Skeletal muscle satellite cell (primary cell): Measurements from ENCODE around the gene POLR3K.
"Not testable (repeated sequence)": the region's sequence is repeated elsewhere in the genome, so short reads cannot be mapped to it uniquely, and the experiment has no call there.

Experiments
- H3K27me3 ChIP-seq: 2 replicates; pipeline ENCODE4 v1.7.0; 2013; ENCODE audit warnings: low read length; ENCODE audit not compliant: control insufficient read depth, insufficient read depth
- H3K36me3 ChIP-seq: 2 replicates; pipeline ENCODE4 v1.7.0; 2013; ENCODE audit warnings: mild to moderate bottlenecking, control low read depth, low read length; ENCODE audit not compliant: insufficient read depth
- H3K4me1 ChIP-seq: 2 replicates; pipeline ENCODE4 v1.7.0; 2013; ENCODE audit warnings: low read length; ENCODE audit not compliant: control insufficient read depth, insufficient read depth
- H3K4me2 ChIP-seq: 2 replicates; pipeline ENCODE4 v1.7.0; 2013; ENCODE audit warnings: mild to moderate bottlenecking, low read length
- H3K4me3 ChIP-seq: 2 replicates; pipeline ENCODE4 v1.7.0; 2013; ENCODE audit warnings: low read length
- H3K9ac ChIP-seq: 2 replicates; pipeline ENCODE4 v1.7.0; 2013; ENCODE audit warnings: mild to moderate bottlenecking, low read depth, low read length, moderate library complexity
- H3K9me3 ChIP-seq: replicated peaks from 2 replicates; pipeline ENCODE4 v1.7.0; 2013; ENCODE audit warnings: mild to moderate bottlenecking, control low read depth, low read length

The POLR3K gene

DNA sequence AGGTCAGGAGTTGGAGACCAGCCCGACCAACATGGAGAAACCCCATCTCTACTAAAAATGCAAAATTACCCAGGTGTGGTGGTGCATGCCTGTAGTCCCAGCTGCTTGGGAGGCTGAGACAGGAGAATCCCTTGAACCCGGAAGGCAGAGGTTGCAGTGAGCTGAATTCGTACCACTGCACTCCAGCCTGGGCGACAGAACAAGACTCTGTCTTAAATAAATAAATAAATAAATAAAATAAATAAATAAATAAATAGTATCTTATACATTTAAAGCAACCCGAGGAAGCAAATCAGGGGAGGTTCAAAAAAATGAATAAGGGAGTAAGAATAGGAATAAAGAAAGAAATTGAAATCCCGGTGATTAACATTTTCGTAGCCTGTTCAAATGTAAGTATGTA lies 6.9 kb downstream of the POLR3K start:
- not testable (repeated sequence) for H3K4me2 ChIP-seq, H3K27me3 ChIP-seq, H3K4me3 ChIP-seq, H3K4me1 ChIP-seq, H3K9me3 ChIP-seq, H3K9ac ChIP-seq
- peaks cover 40% of the 10 kb centered on the region for H3K36me3 ChIP-seq

DNA sequence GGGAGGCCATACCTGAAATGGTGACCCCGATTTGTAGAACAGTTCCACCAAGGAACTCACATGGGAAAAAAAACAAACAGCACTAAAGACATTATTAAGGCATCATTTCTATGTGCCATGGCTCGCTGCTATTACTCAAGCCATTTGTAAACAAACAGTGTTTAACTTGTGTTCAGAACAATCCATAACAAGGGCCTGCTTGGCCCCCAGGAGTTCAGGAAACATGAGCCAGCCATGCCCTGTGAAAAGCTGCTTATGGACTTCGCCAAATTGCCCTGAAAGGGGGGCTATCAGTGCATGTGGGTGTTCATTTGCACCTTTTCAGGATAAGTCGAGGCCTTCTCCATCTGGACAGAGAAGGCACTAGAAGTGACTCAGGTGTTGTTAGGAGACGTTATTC lies 8.0 kb downstream of the POLR3K start:
- H3K9ac ChIP-seq = no peak overlapping the region
- no peaks in the 10 kb centered on the region for H3K27me3 ChIP-seq
- no peaks in the 10 kb centered on the region for H3K9me3 ChIP-seq
- H3K4me1 ChIP-seq = no peaks in the 10 kb centered on the region
- peaks cover 36% of the 10 kb centered on the region for H3K36me3 ChIP-seq
- no peak overlapping the region for H3K4me2 ChIP-seq
- H3K4me3 ChIP-seq = no peak overlapping the region

DNA sequence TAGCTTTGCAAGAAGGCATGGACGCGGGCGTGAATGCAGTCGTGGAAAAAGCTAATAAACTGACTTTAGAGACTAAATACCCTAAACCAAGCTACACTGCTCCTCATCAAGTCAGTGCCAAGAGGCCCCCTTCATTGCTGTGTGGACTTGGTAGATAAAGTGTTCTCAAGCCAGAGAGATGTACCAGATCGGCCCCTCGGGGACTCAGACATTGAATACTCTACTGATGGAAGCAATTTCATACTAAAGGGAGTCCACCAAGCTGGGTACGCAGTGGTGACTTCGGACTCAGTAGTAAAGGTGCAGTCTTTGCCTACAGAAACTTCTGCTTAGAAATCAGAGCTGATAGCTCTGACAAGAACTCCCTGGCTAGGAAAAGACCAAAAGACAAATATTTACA lies 8.8 kb downstream of the POLR3K start:
- H3K4me1 ChIP-seq = no peaks in the 10 kb centered on the region
- H3K9me3 ChIP-seq = no peaks in the 10 kb centered on the region
- no peak overlapping the region for H3K9ac ChIP-seq
- H3K36me3 ChIP-seq = peaks cover 36% of the 10 kb centered on the region
- no peaks in the 10 kb centered on the region for H3K27me3 ChIP-seq
- no peak overlapping the region for H3K4me3 ChIP-seq
- no peak overlapping the region for H3K4me2 ChIP-seq

DNA sequence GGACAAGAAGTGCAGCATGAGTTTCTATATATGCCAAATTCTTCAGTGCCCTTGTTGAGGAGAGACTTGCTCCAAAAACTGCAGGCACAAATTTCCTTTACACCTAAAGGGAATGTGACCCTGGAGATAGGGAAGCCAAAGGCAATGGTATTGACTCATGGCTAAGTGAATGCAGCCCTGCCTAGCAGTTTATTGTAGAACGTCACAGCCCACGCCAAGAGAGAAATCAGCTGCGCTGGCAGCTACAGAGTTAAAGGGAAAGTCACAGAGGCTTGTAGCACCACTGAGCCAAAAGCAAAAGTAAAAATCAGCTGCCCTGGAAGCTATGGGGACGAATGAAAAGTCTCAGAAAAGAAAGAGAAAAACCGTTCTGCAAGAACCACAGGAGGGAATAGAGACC lies 10.1 kb downstream of the POLR3K start:
- Histone ChIP-seq H3K4me3 (no peak overlapping the region), H3K9ac (no peak overlapping the region), H3K36me3 (peaks cover 36% of the 10 kb centered on the region), H3K9me3 (no peaks in the 10 kb centered on the region), H3K27me3 (no peaks in the 10 kb centered on the region), H3K4me1 (no peaks in the 10 kb centered on the region), H3K4me2 (no peak overlapping the region)

DNA sequence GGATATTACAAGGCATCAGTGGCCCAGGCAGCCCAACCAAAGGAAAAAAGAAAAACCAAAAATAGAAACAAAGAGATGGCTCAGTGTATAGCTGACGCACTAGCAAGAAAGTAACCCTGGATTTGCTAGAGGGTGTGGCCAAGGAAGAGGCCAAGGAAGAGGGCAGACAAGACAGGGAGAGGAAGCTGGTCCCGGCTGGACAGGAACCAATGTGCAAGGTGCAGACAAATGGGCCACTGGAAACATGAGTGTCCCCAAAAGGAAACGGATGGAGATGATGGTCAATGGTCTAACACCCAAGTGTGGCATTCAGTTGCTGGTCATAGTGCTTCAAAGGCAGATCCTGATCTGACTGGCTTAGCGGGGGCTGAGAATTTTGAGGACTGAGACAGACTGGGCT lies 10.7 kb downstream of the POLR3K start:
- no peak overlapping the region for H3K9ac ChIP-seq

DNA sequence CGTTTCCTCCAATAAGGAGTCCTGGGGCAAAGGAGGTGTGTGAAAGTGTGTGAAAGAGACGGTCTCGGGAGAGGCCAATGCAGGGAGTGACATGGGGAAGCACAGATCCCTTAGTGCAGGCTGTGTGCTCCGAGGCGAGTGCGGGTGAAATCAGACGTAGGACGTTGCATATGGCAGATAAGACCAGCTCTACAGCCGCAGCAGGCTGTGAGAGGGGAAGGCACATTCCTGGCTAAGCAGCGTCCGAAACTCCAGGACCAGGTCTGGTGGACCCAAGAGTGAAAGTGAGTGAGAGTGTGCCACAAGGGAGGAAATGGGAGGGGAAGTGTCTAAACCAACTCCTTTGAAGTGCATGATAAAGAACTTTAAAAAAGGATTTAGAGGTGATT lies 11.3 kb downstream of the POLR3K start:
- H3K9me3 ChIP-seq = no peaks in the 10 kb centered on the region
- no peak overlapping the region for H3K4me3 ChIP-seq
- no peak overlapping the region for H3K4me2 ChIP-seq
- peaks cover 29% of the 10 kb centered on the region for H3K36me3 ChIP-seq
- no peak overlapping the region for H3K9ac ChIP-seq
- H3K27me3 ChIP-seq = no peaks in the 10 kb centered on the region
- no peaks in the 10 kb centered on the region for H3K4me1 ChIP-seq

More for the DNA sequence above, 10.7 kb downstream of the POLR3K start:
- Histone ChIP-seq H3K27me3 (no peaks in the 10 kb centered on the region), H3K4me2 (no peak overlapping the region), H3K9me3 (no peaks in the 10 kb centered on the region), H3K36me3 (peaks cover 33% of the 10 kb centered on the region), H3K4me3 (no peak overlapping the region), H3K4me1 (no peaks in the 10 kb centered on the region)

DNA sequence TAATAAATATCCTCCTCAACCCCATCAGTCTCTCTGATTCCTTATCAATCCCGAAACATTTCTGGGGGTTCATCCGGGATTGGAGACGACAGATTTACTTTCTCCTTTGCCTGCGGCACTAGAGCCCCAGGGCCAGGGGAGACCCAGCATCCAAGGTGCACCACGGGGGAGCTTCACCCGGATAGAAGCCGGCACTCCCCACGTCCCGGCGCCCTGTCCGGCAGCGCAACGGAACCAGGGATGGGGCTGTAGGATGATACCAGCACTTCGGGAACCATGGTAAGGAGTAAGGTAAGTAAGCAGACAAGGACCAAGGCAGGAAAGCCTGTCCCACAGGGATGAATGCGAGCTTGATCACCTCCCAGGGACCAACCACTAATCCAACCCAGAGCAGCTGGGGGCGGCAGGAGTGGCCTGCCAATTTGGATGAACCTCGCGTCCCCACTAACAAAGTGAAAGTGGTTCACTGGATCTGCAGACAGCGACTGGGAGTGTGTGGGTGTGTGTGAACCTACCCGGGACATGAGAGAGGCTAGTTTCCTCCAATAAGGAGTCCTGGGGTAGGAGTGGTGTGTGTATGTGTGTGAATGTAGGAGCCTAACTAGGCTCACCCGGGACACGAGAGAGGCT lies 11.9 kb downstream of the POLR3K start:
- Histone ChIP-seq H3K4me2 (no peak overlapping the region), H3K36me3 (peaks cover 27% of the 10 kb centered on the region), H3K4me3 (no peak overlapping the region), H3K9me3 (no peaks in the 10 kb centered on the region), H3K4me1 (no peaks in the 10 kb centered on the region), H3K27me3 (no peaks in the 10 kb centered on the region), H3K9ac (no peak overlapping the region)

DNA sequence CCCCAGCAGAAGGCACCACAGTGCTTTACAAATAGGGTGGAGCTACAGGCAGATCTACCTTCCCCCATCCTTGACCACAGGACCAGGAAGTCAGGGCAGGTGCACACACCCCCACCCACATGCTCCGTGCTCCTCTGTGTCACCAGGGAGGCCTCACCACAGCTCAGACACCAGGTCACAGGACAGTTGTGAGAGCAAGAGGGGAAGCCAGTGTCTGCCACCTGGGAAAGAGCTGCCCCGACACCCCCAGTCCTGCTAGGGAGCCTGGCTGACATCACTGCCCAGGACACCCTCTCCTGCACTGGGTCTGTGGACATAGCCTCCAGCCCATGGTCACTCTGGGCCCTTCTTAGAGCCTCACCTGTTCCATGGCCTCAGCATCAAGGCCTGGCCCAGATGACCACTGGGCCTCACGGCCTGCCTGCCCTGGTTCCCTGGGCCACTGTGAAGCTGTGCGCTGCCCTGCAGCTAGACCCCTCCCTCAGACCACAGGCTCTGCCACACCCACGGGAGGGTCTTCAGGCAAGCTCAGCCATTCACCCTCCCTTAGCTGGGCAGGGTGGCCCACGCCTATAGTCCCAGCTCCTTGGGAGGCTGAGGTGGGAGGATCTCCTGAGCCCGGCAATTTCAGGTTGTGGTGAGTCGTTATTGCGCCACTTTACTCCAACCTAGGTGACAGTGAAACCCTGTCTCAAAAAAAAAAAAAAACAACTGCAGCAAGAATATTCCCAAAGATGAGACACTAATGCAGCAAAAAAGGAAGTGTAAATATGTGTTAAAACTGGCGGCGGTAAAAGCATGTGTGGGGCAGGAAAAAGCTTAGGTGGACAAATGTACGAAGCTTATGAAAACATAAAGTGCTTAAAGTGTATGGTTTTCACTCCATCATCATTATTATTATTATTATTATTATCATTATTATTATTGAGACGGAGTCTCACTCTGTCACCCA lies 14.2 kb downstream of the POLR3K start:
- H3K9ac ChIP-seq = no peak overlapping the region
- no peaks in the 10 kb centered on the region for H3K9me3 ChIP-seq
- no peak overlapping the region for H3K4me3 ChIP-seq
- H3K36me3 ChIP-seq = peaks cover 10% of the 10 kb centered on the region
- H3K4me1 ChIP-seq = no peaks in the 10 kb centered on the region
- H3K27me3 ChIP-seq = no peaks in the 10 kb centered on the region
- H3K4me2 ChIP-seq = no peak overlapping the region

DNA sequence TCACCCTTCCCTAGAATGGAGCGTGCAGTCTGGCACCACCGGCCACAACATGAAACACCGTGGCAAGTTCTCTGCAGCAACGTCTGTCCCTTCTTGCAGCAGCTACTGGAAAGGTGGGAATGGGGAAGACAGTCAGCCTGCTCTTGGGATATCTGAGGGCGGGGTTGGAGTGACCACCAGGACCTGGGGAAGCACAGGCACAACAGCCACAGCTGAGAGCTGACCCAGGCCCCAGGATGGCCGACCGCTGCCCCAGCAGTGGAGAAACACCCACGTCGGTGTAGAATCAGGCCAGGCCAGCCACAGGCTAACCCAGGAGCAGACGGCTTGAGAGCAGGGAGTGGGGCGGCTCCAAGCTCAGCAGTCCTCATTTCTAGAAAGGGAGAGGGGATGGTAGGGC lies 15.2 kb downstream of the POLR3K start:
- not testable (repeated sequence) for H3K4me2 ChIP-seq, H3K36me3 ChIP-seq, H3K9me3 ChIP-seq, H3K4me3 ChIP-seq, H3K27me3 ChIP-seq, H3K4me1 ChIP-seq, H3K9ac ChIP-seq

DNA sequence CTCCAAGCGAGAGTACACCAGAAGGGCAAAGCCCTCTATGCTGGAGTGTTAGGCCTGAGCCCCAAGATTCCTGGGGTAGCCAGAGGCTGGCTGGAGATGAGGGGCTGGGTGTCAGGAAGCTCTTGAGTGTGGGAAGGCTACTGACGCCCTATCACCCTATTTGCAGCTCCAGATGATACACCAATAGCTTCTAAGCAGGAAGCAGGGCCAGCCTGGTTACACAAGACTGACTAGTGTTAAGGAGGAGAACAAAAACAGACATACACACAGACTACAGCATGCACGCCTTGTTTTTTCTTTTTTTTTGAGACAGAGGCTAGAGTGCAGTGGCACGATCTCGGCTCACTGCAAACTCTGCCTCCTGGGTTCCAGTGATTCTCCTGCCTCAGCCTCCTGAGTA lies 15.9 kb downstream of the POLR3K start:
- Histone ChIP-seq H3K36me3 (peaks cover 5% of the 10 kb centered on the region), H3K4me3 (no peak overlapping the region), H3K4me2 (no peak overlapping the region), H3K9me3 (no peaks in the 10 kb centered on the region), H3K9ac (no peak overlapping the region), H3K4me1 (no peaks in the 10 kb centered on the region), H3K27me3 (no peaks in the 10 kb centered on the region)

DNA sequence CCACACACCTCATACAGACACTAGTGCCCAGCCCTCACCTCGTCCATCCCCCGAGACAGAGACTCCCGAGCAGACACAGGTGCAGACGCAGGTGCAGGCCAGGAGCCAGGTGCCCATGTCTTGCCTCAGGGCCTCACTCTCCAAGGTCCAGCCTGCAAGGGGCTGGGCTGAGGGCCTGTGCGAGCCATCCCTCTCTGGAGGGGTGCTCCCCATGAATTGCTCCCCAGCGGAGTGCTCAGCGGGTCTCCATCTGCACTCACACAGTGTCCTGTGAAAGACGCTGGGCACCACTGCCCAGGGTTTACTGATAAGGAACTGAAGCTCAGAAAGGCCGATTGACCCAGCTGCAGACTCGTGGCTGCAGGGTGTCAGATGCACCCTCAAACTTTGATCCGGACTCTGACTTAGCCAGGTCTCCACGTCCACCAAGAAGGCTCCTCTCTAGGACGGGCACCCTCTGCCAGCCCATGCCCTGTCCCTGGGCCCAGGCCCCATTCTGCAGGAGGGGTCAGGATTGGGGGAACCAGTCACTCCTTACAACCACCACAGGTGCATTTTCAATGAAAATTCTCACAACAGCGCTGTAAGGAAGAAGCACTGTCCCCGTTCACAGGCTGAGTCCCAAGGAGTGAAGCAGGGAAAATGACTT lies 16.9 kb downstream of the POLR3K start:
- H3K36me3 ChIP-seq = no peaks in the 10 kb centered on the region
- H3K27me3 ChIP-seq = no peaks in the 10 kb centered on the region
- H3K9me3 ChIP-seq = no peaks in the 10 kb centered on the region
- no peak overlapping the region for H3K4me2 ChIP-seq
- H3K4me1 ChIP-seq = no peaks in the 10 kb centered on the region
- H3K4me3 ChIP-seq = no peak overlapping the region
- H3K9ac ChIP-seq = no peak overlapping the region
